ENCODE results near the gene SLC9A8.
A peak's percentile ranks its signal among the peaks of the same experiment; 100 is the strongest.
"Not testable (repeated sequence)": the region's sequence is repeated elsewhere in the genome, so short reads cannot be mapped to it uniquely, and the experiment has no call there.

The SLC9A8 gene

DNA sequence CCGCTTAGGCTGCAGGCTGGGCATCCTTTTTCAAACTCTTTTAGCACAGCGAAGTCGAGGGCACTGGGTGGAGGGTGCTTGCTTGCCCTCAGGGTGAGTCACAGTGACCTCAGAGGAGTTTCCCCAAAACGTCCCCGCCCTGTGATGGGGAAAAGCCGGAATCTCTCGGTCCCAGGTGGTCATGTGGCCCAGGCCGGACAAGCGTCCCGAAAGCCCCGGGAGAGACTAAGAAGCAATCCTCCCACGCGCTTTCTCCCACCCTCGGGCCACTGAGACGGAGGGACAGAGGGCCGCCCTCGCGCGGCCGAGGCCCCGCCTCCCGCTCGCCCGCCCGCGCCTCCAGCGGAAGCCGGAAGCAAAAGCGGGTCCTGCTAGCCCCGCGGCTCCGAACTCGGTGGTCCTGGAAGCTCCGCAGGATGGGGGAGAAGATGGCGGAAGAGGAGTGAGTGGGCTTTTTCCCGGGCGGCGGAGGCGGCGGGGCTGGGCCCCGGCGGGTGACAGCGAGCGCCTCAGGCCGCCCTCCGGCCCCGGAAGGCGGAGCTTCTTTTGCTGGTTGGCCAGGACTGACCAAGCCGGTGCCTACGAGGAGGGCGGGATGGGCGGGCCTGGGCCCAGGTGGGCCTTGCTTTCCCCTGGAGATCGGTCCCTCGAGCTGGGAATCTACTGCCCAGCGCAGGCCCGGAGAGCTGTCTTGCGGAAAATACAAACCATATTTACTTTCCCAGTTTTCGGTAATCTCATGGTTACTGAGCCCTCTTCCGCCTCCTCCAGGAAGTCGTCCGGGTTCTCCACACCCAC, at the start of gene SLC9A8:
SLC9A8 (plus strand) TSS at position 322 of the 798 bp plus-strand sequence; CDS start at position 417, 95 bp downstream.
- H3K9ac ChIP-seq (ENCODE audit: low read length) = peak within 1 kb of the TSS; percentile 81
- peak within 1 kb of the TSS; percentile 89 for H3K27ac ChIP-seq (ENCODE audit: low read depth, low read length)
- peaks cover 6% of the 10 kb centered on the region for H3K36me3 ChIP-seq (ENCODE audit: insufficient read depth, low read length)
- H3K9me3 ChIP-seq (ENCODE audit: low read length) = no peaks in the 10 kb centered on the region
- no peaks in the 10 kb centered on the region for H3K27me3 ChIP-seq (ENCODE audit: control insufficient read depth in 1 of 2, insufficient read depth in 2 of 2, low read length in 2 of 2)
- peaks cover 11% of the 10 kb centered on the region for H3K4me1 ChIP-seq (ENCODE audit: insufficient read depth, low read length)
- H3K4me3 ChIP-seq (ENCODE audit: low read depth in 1 of 2, low read length in 2 of 2) = peak within 1 kb of the TSS; percentile 71 to 91

GRCh38 chr20:49762940-49763766, 49.5 kb upstream of the SLC9A8 start:
- H3K4me3 ChIP-seq (ENCODE audit: low read depth in 1 of 2, low read length in 2 of 2) = no peak overlapping the region
- no peak overlapping the region for H3K9ac ChIP-seq (ENCODE audit: low read length)
- H3K27ac ChIP-seq (ENCODE audit: low read depth, low read length) = no peak overlapping the region

DNA sequence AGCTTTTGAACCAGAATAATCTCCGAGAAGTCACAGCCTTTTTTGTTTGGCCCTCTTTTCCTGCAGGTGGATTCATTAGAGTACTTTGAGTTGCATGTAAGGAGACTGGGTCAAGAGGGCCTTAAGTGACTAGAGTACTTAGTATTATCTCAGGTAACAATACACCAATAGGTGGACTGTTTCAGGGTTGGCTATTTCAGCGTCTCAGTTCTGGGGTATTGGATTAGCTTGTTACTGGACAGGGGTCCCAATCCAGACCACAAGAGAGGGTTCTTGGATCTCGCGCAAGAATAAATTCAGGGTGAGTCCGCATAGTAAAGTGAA, 47.3 kb upstream of the SLC9A8 start:
- H3K4me1 ChIP-seq (ENCODE audit: insufficient read depth, low read length) = peaks cover 21% of the 10 kb centered on the region
- no peak overlapping the region for H3K27ac ChIP-seq (ENCODE audit: low read depth, low read length)
- H3K27me3 ChIP-seq (ENCODE audit: control insufficient read depth in 1 of 2, insufficient read depth in 2 of 2, low read length in 2 of 2) = no peaks in the 10 kb centered on the region
- no peaks in the 10 kb centered on the region for H3K9me3 ChIP-seq (ENCODE audit: low read length)
- H3K36me3 ChIP-seq (ENCODE audit: insufficient read depth, low read length) = no peaks in the 10 kb centered on the region
- H3K4me3 ChIP-seq (ENCODE audit: low read depth in 1 of 2, low read length in 2 of 2) = no peak overlapping the region
- no peak overlapping the region for H3K9ac ChIP-seq (ENCODE audit: low read length)

More at GRCh38 chr20:49762940-49763766, 49.5 kb upstream of the SLC9A8 start:
- Histone ChIP-seq H3K27me3 (ENCODE audit: control insufficient read depth in 1 of 2, insufficient read depth in 2 of 2, low read length in 2 of 2) (no peaks in the 10 kb centered on the region), H3K9me3 (ENCODE audit: low read length) (no peaks in the 10 kb centered on the region), H3K4me1 (ENCODE audit: insufficient read depth, low read length) (peaks cover 19% of the 10 kb centered on the region), H3K36me3 (ENCODE audit: insufficient read depth, low read length) (no peaks in the 10 kb centered on the region)

GRCh38 chr20:49765846-49766541, 46.6 kb upstream of the SLC9A8 start:
- Histone ChIP-seq H3K4me1 (ENCODE audit: insufficient read depth, low read length) (peaks cover 21% of the 10 kb centered on the region), H3K27ac (ENCODE audit: low read depth, low read length) (no peak overlapping the region), H3K36me3 (ENCODE audit: insufficient read depth, low read length) (no peaks in the 10 kb centered on the region), H3K9me3 (ENCODE audit: low read length) (no peaks in the 10 kb centered on the region), H3K27me3 (ENCODE audit: control insufficient read depth in 1 of 2, insufficient read depth in 2 of 2, low read length in 2 of 2) (no peaks in the 10 kb centered on the region), H3K9ac (ENCODE audit: low read length) (no peak overlapping the region), H3K4me3 (ENCODE audit: low read depth in 1 of 2, low read length in 2 of 2) (no peak overlapping the region)

- Histone ChIP-seq H3K27me3 (ENCODE audit: control insufficient read depth in 1 of 2, insufficient read depth in 2 of 2, low read length in 2 of 2) (no peaks in the 10 kb centered on the region), H3K4me3 (ENCODE audit: low read depth in 1 of 2, low read length in 2 of 2) (no peak overlapping the region), H3K9ac (ENCODE audit: low read length) (no peak overlapping the region), H3K36me3 (ENCODE audit: insufficient read depth, low read length) (no peaks in the 10 kb centered on the region), H3K9me3 (ENCODE audit: low read length) (no peaks in the 10 kb centered on the region), H3K4me1 (ENCODE audit: insufficient read depth, low read length) (peaks cover 21% of the 10 kb centered on the region), H3K27ac (ENCODE audit: low read depth, low read length) (no peak overlapping the region)
Observed at GRCh38 chr20:49766979-49767521, 45.6 kb upstream of the SLC9A8 start.

GRCh38 chr20:49768204-49769047, 44.2 kb upstream of the SLC9A8 start:
- Histone ChIP-seq H3K4me3 (ENCODE audit: low read depth in 1 of 2, low read length in 2 of 2) (no peak overlapping the region), H3K4me1 (ENCODE audit: insufficient read depth, low read length) (peaks cover 21% of the 10 kb centered on the region)

GRCh38 chr20:49769048-49769581, 43.5 kb upstream of the SLC9A8 start:
- H3K4me1 ChIP-seq (ENCODE audit: insufficient read depth, low read length) = peaks cover 21% of the 10 kb centered on the region
- H3K9ac ChIP-seq (ENCODE audit: low read length) = no peak overlapping the region
- no peaks in the 10 kb centered on the region for H3K27me3 ChIP-seq (ENCODE audit: control insufficient read depth in 1 of 2, insufficient read depth in 2 of 2, low read length in 2 of 2)
- no peak overlapping the region for H3K4me3 ChIP-seq (ENCODE audit: low read depth in 1 of 2, low read length in 2 of 2)
- H3K9me3 ChIP-seq (ENCODE audit: low read length) = no peaks in the 10 kb centered on the region
- peak overlapping the region; percentile 10 for H3K27ac ChIP-seq (ENCODE audit: low read depth, low read length)
- no peaks in the 10 kb centered on the region for H3K36me3 ChIP-seq (ENCODE audit: insufficient read depth, low read length)

More at GRCh38 chr20:49768204-49769047, 44.2 kb upstream of the SLC9A8 start:
- H3K9me3 ChIP-seq (ENCODE audit: low read length) = no peaks in the 10 kb centered on the region
- H3K27ac ChIP-seq (ENCODE audit: low read depth, low read length) = peak overlapping the region; percentile 10
- no peak overlapping the region for H3K9ac ChIP-seq (ENCODE audit: low read length)
- no peaks in the 10 kb centered on the region for H3K36me3 ChIP-seq (ENCODE audit: insufficient read depth, low read length)
- no peaks in the 10 kb centered on the region for H3K27me3 ChIP-seq (ENCODE audit: control insufficient read depth in 1 of 2, insufficient read depth in 2 of 2, low read length in 2 of 2)

DNA sequence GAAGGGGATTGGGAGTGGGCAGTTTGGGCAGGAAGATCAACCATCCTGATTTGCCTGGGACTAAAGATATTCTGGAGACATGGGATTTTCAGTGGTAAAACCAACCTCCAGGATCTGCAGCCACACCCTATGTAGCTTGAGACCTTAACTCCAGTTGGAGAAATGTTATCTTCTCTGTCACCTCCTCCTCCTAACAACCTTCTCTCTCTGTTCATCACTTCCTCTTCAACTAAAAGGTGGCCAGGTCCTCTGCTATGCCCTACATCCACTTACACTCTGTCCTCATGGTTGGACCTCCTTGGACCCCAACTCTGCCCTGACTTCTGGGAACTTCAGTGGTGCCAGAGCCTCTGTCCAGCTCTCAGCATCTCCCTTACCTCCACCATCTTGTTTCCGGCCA, 42.0 kb upstream of the SLC9A8 start:
- Histone ChIP-seq H3K4me1 (ENCODE audit: insufficient read depth, low read length) (peaks cover 15% of the 10 kb centered on the region), H3K27ac (ENCODE audit: low read depth, low read length) (no peak overlapping the region), H3K9me3 (ENCODE audit: low read length) (no peaks in the 10 kb centered on the region), H3K36me3 (ENCODE audit: insufficient read depth, low read length) (no peaks in the 10 kb centered on the region), H3K9ac (ENCODE audit: low read length) (no peak overlapping the region), H3K4me3 (ENCODE audit: low read depth in 1 of 2, low read length in 2 of 2) (no peak overlapping the region), H3K27me3 (ENCODE audit: control insufficient read depth in 1 of 2, insufficient read depth in 2 of 2, low read length in 2 of 2) (no peaks in the 10 kb centered on the region)

DNA sequence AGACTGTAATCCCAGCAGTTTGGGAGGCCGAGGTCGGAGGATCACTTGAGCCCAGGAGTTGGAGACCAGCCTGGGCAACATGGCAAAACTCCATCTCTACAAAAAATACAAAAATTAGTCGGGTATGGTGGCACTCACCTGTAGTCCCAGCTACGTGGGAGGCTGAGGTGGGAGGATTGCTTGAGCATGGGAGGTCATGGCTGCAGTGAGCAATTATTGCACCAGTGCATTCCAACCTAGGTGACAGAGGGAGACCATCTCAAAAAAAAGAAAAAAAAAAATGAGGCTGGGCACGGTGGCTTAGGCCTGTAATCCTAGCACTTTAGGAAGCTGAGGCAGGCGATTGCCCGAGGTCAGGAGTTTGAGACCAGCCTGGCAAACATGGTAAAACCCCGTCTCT, 38.4 kb upstream of the SLC9A8 start:
- H3K27ac ChIP-seq (ENCODE audit: low read depth, low read length); H3K4me1 ChIP-seq (ENCODE audit: insufficient read depth, low read length); H3K36me3 ChIP-seq (ENCODE audit: insufficient read depth, low read length): not testable (repeated sequence)

DNA sequence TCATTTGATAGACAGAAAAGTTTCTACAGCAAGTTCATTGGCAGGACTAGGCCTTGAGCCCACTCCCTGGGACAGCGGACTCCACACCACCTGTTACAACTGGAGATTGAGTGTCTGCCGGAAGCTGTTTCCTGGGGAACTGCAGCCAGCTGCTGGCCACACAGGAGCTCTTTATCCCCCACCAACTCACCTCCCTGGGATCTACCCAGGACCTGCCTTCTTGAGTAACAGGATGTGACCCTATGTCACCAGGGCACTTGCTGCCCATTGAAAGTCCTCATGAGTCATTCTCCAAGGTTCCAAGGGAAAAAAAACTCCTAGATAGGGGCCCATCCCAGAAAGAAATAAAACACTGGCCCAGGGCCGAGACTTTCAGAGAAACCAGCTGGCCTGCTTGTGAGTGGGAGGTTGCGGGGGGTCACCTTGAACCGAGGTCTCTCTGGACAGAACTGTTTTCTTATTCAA, 37.4 kb upstream of the SLC9A8 start:
- no peak overlapping the region for H3K4me3 ChIP-seq (ENCODE audit: low read depth in 1 of 2, low read length in 2 of 2)
- H3K9ac ChIP-seq (ENCODE audit: low read length) = no peak overlapping the region
- no peaks in the 10 kb centered on the region for H3K4me1 ChIP-seq (ENCODE audit: insufficient read depth, low read length)
- H3K27me3 ChIP-seq (ENCODE audit: control insufficient read depth in 1 of 2, insufficient read depth in 2 of 2, low read length in 2 of 2) = no peaks in the 10 kb centered on the region
- no peaks in the 10 kb centered on the region for H3K9me3 ChIP-seq (ENCODE audit: low read length)
- H3K36me3 ChIP-seq (ENCODE audit: insufficient read depth, low read length) = no peaks in the 10 kb centered on the region
- no peak overlapping the region for H3K27ac ChIP-seq (ENCODE audit: low read depth, low read length)

More for the DNA sequence above, 38.4 kb upstream of the SLC9A8 start:
- H3K9ac ChIP-seq (ENCODE audit: low read length); H3K9me3 ChIP-seq (ENCODE audit: low read length); H3K4me3 ChIP-seq (ENCODE audit: low read depth in 1 of 2, low read length in 2 of 2); H3K27me3 ChIP-seq (ENCODE audit: control insufficient read depth in 1 of 2, insufficient read depth in 2 of 2, low read length in 2 of 2): not testable (repeated sequence)
